ENCODE data around the gene ZDHHC4.

ZDHHC4 gene

GRCh38 chr7:6571160-6571779 is 6.0 kb upstream of the ZDHHC4 start:
- Histone ChIP-seq H3K18ac (ENCODE audit: low read depth in 1 of 2, low read length in 2 of 2) (no peak overlapping the region), H3K27me3 (ENCODE audit: control insufficient read depth in 1 of 2, insufficient read depth in 1 of 2, low read length in 2 of 2) (peaks cover 3 to 4% of the 10 kb centered on the region in 2 experiments), H2BK120ac (ENCODE audit: low read depth, low read length) (no peak overlapping the region), H3K79me1 (replicated peaks; ENCODE audit: low read length, poor library complexity, severe bottlenecking) (no peaks in the 10 kb centered on the region), H4K8ac (ENCODE audit: low read length) (no peak overlapping the region), H3K4me3 (ENCODE audit: insufficient read depth in 1 of 2, low read depth in 1 of 2, low read length in 2 of 2) (no peak overlapping the region), H3K27ac (ENCODE audit: low read length, poor library complexity, severe bottlenecking) (no peak overlapping the region), H3K9ac (ENCODE audit: low read length) (no peak overlapping the region), H3K36me3 (ENCODE audit: control insufficient read depth in 1 of 2, insufficient read depth in 2 of 2, low read depth in 1 of 2, low read length in 2 of 2) (no peaks in the 10 kb centered on the region), H3K4me1 (ENCODE audit: control insufficient read depth, insufficient read depth, low read depth, low read length) (peaks cover under 1% of the 10 kb centered on the region), H2BK5ac (ENCODE audit: low read depth, low read length, poor library complexity, severe bottlenecking) (no peak overlapping the region), H3K9me3 (ENCODE audit: control insufficient read depth, low read length) (no peaks in the 10 kb centered on the region), H4K91ac (ENCODE audit: low read length) (no peak overlapping the region), H3K4me2 (ENCODE audit: low read length, poor library complexity, severe bottlenecking) (no peak overlapping the region), H2BK12ac (ENCODE audit: low read length in 2 of 2) (no peak overlapping the region), H3K4ac (ENCODE audit: low read depth in 1 of 2, low read length in 2 of 2) (no peak overlapping the region), H2BK15ac (ENCODE audit: low read depth, poor library complexity, severe bottlenecking) (no peak overlapping the region), H2AFZ (ENCODE audit: low read depth, low read length) (no peak overlapping the region), H3K23ac (ENCODE audit: low read length in 2 of 2) (no peak overlapping the region), H2AK5ac (ENCODE audit: low read length, severe bottlenecking) (no peak overlapping the region), H3K14ac (ENCODE audit: low read length in 2 of 2) (no peak overlapping the region)
- WGBS, result 76% methylated on average over 7 of the region's 7 CpGs
- DNase-seq, result no peak

DNA sequence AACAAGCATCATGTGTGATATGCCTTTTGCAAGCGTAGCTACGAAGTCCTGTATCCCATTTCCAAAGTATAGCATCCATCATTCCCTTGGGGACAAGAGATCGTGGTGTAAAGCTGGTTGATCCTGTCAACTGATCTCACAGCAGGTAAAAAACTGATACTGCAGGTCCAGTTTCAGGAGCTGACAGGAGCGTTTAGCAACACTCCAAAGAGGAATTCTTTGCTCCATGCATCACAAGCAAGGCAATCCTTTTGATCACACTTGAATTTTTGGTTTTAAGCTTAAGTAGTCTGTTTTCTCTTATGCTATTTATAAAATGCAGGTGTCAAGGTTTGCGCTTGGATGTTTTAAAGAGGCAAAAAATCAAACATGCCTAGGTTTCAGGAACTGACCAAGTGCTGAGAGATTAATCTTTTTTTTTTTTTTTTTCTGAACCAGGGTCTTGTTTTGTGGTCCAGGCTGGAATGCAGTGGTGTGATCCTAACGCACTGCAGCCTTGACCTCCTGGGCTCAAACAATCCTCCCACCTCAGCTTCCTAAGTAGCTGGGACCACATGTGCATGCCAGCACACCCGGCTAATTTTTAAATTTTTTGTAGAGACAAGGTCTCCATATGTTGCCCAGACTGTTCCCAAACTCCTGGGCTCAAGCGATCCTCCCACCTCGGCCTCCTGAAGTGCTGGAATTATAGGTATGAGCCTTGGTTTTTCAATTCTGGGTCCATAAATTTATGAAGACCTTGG is 1.8 kb upstream of the ZDHHC4 start:
- no peak overlapping the region for H2BK120ac ChIP-seq (ENCODE audit: low read depth, low read length)
- no peak overlapping the region for H4K91ac ChIP-seq (ENCODE audit: low read length)
- peaks cover under 1 to 4% of the 10 kb centered on the region in 2 experiments for H3K36me3 ChIP-seq (ENCODE audit: control insufficient read depth in 1 of 2, insufficient read depth in 2 of 2, low read depth in 1 of 2, low read length in 2 of 2)
- no peak for DNase-seq
- no peak overlapping the region for H3K9ac ChIP-seq (ENCODE audit: low read length)
- H3K4ac ChIP-seq (ENCODE audit: low read depth in 1 of 2, low read length in 2 of 2), result no peak overlapping the region
- peaks cover 12% of the 10 kb centered on the region for H3K4me1 ChIP-seq (ENCODE audit: control insufficient read depth, insufficient read depth, low read depth, low read length)
- 78% methylated on average over 8 of the region's 9 CpGs for WGBS
- H2BK15ac ChIP-seq (ENCODE audit: low read depth, poor library complexity, severe bottlenecking), result no peak overlapping the region
- H3K18ac ChIP-seq (ENCODE audit: low read depth in 1 of 2, low read length in 2 of 2), result no peak overlapping the region
- no peak overlapping the region for H3K27ac ChIP-seq (ENCODE audit: low read length, poor library complexity, severe bottlenecking)
- no peak overlapping the region for H2AFZ ChIP-seq (ENCODE audit: low read depth, low read length)
- H2BK5ac ChIP-seq (ENCODE audit: low read depth, low read length, poor library complexity, severe bottlenecking), result no peak overlapping the region
- H2AK5ac ChIP-seq (ENCODE audit: low read length, severe bottlenecking), result no peak overlapping the region
- no peak overlapping the region for H2BK12ac ChIP-seq (ENCODE audit: low read length in 2 of 2)
- H3K23ac ChIP-seq (ENCODE audit: low read length in 2 of 2), result no peak overlapping the region
- H3K14ac ChIP-seq (ENCODE audit: low read length in 2 of 2), result no peak overlapping the region
- no peak overlapping the region for H4K8ac ChIP-seq (ENCODE audit: low read length)
- H3K9me3 ChIP-seq (ENCODE audit: control insufficient read depth, low read length), result no peaks in the 10 kb centered on the region
- peaks cover 5% of the 10 kb centered on the region for H3K79me1 ChIP-seq (replicated peaks; ENCODE audit: low read length, poor library complexity, severe bottlenecking)
- peaks cover 3 to 4% of the 10 kb centered on the region in 2 experiments for H3K27me3 ChIP-seq (ENCODE audit: control insufficient read depth in 1 of 2, insufficient read depth in 1 of 2, low read length in 2 of 2)
- no peak overlapping the region for H3K4me2 ChIP-seq (ENCODE audit: low read length, poor library complexity, severe bottlenecking)
- H3K4me3 ChIP-seq (ENCODE audit: insufficient read depth in 1 of 2, low read depth in 1 of 2, low read length in 2 of 2), result no peak overlapping the region

GRCh38 chr7:6576024-6576866 is 1.0 kb upstream of the ZDHHC4 start:
- H3K27ac ChIP-seq (ENCODE audit: low read length, poor library complexity, severe bottlenecking), result no peak overlapping the region
- peak overlapping the region in 1 of 2 experiments; percentile 18 for H2BK12ac ChIP-seq (ENCODE audit: low read length in 2 of 2)
- H3K4me3 ChIP-seq (ENCODE audit: insufficient read depth in 1 of 2, low read depth in 1 of 2, low read length in 2 of 2), result peak overlapping the region in 1 of 2 experiments; percentile 86
- H4K91ac ChIP-seq (ENCODE audit: low read length), result peak overlapping the region; percentile 25
- H3K9me3 ChIP-seq (ENCODE audit: control insufficient read depth, low read length), result no peaks in the 10 kb centered on the region
- DNase-seq, result no peak
- no peak overlapping the region for H2BK120ac ChIP-seq (ENCODE audit: low read depth, low read length)
- H3K23ac ChIP-seq (ENCODE audit: low read length in 2 of 2), result no peak overlapping the region
- H2BK5ac ChIP-seq (ENCODE audit: low read depth, low read length, poor library complexity, severe bottlenecking), result no peak overlapping the region
- H3K79me1 ChIP-seq (replicated peaks; ENCODE audit: low read length, poor library complexity, severe bottlenecking), result peaks cover 9% of the 10 kb centered on the region
- no peak overlapping the region for H3K4me2 ChIP-seq (ENCODE audit: low read length, poor library complexity, severe bottlenecking)
- H3K18ac ChIP-seq (ENCODE audit: low read depth in 1 of 2, low read length in 2 of 2), result no peak overlapping the region
- no peak overlapping the region for H2AK5ac ChIP-seq (ENCODE audit: low read length, severe bottlenecking)
- 90% methylated on average over 10 of the region's 14 CpGs for WGBS
- no peak overlapping the region for H2BK15ac ChIP-seq (ENCODE audit: low read depth, poor library complexity, severe bottlenecking)
- H3K9ac ChIP-seq (ENCODE audit: low read length), result peak overlapping the region; percentile 57
- peak overlapping the region in 1 of 2 experiments; percentile 5 for H3K4ac ChIP-seq (ENCODE audit: low read depth in 1 of 2, low read length in 2 of 2)
- no peak overlapping the region for H2AFZ ChIP-seq (ENCODE audit: low read depth, low read length)
- peaks cover 3 to 4% of the 10 kb centered on the region in 2 experiments for H3K27me3 ChIP-seq (ENCODE audit: control insufficient read depth in 1 of 2, insufficient read depth in 1 of 2, low read length in 2 of 2)
- peak overlapping the region; percentile 86 for H4K8ac ChIP-seq (ENCODE audit: low read length)
- H3K4me1 ChIP-seq (ENCODE audit: control insufficient read depth, insufficient read depth, low read depth, low read length), result peaks cover 12% of the 10 kb centered on the region
- peaks cover 9 to 12% of the 10 kb centered on the region in 2 experiments for H3K36me3 ChIP-seq (ENCODE audit: control insufficient read depth in 1 of 2, insufficient read depth in 2 of 2, low read depth in 1 of 2, low read length in 2 of 2)
- H3K14ac ChIP-seq (ENCODE audit: low read length in 2 of 2), result no peak overlapping the region
